H1 (cell line): ENCODE results near the gene ALS2CL.

Experiments
- ATF3 ChIP-seq: IDR thresholded peaks from 2 replicates; pipeline ENCODE4 v1.6.1; 2011; ENCODE audit warnings: low read depth, mild to moderate bottlenecking, low read length; ENCODE audit not compliant: insufficient read depth
- CEBPB ChIP-seq: IDR thresholded peaks from 2 replicates; pipeline ENCODE4 v1.6.1; 2012; ENCODE audit warnings: low read depth, low read length
- CREB1 ChIP-seq: IDR thresholded peaks from 2 replicates; pipeline ENCODE4 v1.6.1; 2012; ENCODE audit warnings: inconsistent platforms
- CTBP2 ChIP-seq: IDR thresholded peaks from 2 replicates; pipeline ENCODE4 v1.7.0; 2011; ENCODE audit warnings: borderline replicate concordance, mild to moderate bottlenecking, moderate library complexity, mixed read lengths, low read length; ENCODE audit not compliant: insufficient read depth, insufficient read length
- CTCF ChIP-seq, 3 experiments: IDR thresholded peaks; 1 replicate in 2 of 3; 2 replicates in 1 of 3; pipeline versions ENCODE4 v1.5.1 to v1.6.1; 2011; ENCODE audit warnings: low read length in 3 of 3, mild to moderate bottlenecking in 3 of 3, inconsistent platforms in 2 of 3, low read depth in 1 of 3, moderate library complexity in 1 of 3; ENCODE audit not compliant: insufficient read depth in 1 of 3; ENCODE audit errors: control extremely low read depth in 1 of 3
- KDM5A ChIP-seq: fragments of 200-600 bp; IDR thresholded peaks from 2 replicates; pipeline ENCODE4 v1.7.1; 2012; ENCODE audit warnings: mild to moderate bottlenecking, low read length, inconsistent platforms, mixed read lengths
- MAFK ChIP-seq: IDR thresholded peaks from 2 replicates; pipeline ENCODE4 v1.6.1; 2012; ENCODE audit warnings: low read depth, mild to moderate bottlenecking, improper control_type of control experiment, low read length
- MAX ChIP-seq: IDR thresholded peaks from 2 replicates; pipeline ENCODE4 v1.6.1; 2012; ENCODE audit warnings: inconsistent platforms
- POLR2A ChIP-seq, 2 experiments: IDR thresholded peaks; 1 replicate in 1 of 2; 2 replicates in 1 of 2; pipeline ENCODE4 v1.6.1; 2011; ENCODE audit warnings: low read depth in 2 of 2, low read length in 2 of 2, mild to moderate bottlenecking in 2 of 2; ENCODE audit errors: control extremely low read depth in 1 of 2
- POLR2AphosphoS5 ChIP-seq: IDR thresholded peaks from 2 replicates; pipeline ENCODE4 v1.6.1; 2011; ENCODE audit warnings: low read depth, low read length
- SIX5 ChIP-seq: IDR thresholded peaks from 2 replicates; pipeline ENCODE4 v1.6.1; 2011; ENCODE audit warnings: mild to moderate bottlenecking, low read depth, low read length
- SUZ12 ChIP-seq: fragments of 200-600 bp; sonication (generic); IDR thresholded peaks from 2 replicates; pipeline ENCODE4 v1.6.1; 2012; ENCODE audit warnings: mild to moderate bottlenecking, inconsistent platforms, low read length, moderate library complexity, mixed read lengths
- USF2 ChIP-seq: IDR thresholded peaks from 2 replicates; pipeline ENCODE4 v1.6.1; 2011; ENCODE audit warnings: low read length, improper control_type of control experiment
- ZNF274 ChIP-seq: IDR thresholded peaks from 2 replicates; pipeline ENCODE4 v1.7.0; 2012; ENCODE audit warnings: low read length, borderline replicate concordance; ENCODE audit errors: extremely low read depth

- TF ChIP-seq KDM5A (no peak), USF2 (no peak), POLR2AphosphoS5 (no peak), CEBPB (no peak), CTCF (IDR thresholded peaks at IDR 0.05; ENCODE audit: control extremely low read depth in 1 of 3, insufficient read depth in 1 of 3, low read depth in 1 of 3, low read length in 3 of 3) (no peak), MAX (no peak), ZNF274 (no peak), SUZ12 (no peak), POLR2A (IDR thresholded peaks at IDR 0.05; ENCODE audit: control extremely low read depth in 1 of 2, low read depth in 2 of 2, low read length in 2 of 2) (no peak), ATF3 (no peak), CREB1 (no peak), MAFK (no peak), SIX5 (no peak), CTBP2 (no peak)
These were observed 22.5 kb downstream of the ALS2CL start for GRCh38 chr3:46670891-46671427.
